Measurements from ENCODE around the gene DLG2.

The DLG2 gene

GRCh38 chr11:84929738-84930137 is 697.4 kb downstream of the DLG2 start:
- intact Hi-C loops (cut with micrococcal nuclease): no loop called here
- H3K9me3 Mint-ChIP-seq: peaks cover 5% of the 10 kb centered on the region
- H3K36me3 Mint-ChIP-seq (ENCODE audit: low read depth): no peaks in the 10 kb centered on the region
- H3K27ac Mint-ChIP-seq: no peak overlapping the region
- no peaks in the 10 kb centered on the region for H3K27me3 Mint-ChIP-seq
- no peak overlapping the region for H3K4me3 Mint-ChIP-seq
- H3K4me1 Mint-ChIP-seq (ENCODE audit: low read depth): no peaks in the 10 kb centered on the region

- Mint-ChIP-seq H3K4me3 (no peak overlapping the region), H3K27ac (no peak overlapping the region), H3K27me3 (no peaks in the 10 kb centered on the region), H3K36me3 (ENCODE audit: low read depth) (no peaks in the 10 kb centered on the region), H3K9me3 (no peaks in the 10 kb centered on the region), H3K4me1 (ENCODE audit: low read depth) (no peaks in the 10 kb centered on the region)
- intact Hi-C loops (cut with micrococcal nuclease): no loop called here
Measured at GRCh38 chr11:84924154-84924692, 702.9 kb downstream of the DLG2 start.

GRCh38 chr11:84923489-84923888 is 703.7 kb downstream of the DLG2 start:
- Mint-ChIP-seq H3K9me3 (no peaks in the 10 kb centered on the region), H3K27me3 (no peaks in the 10 kb centered on the region), H3K4me3 (no peak overlapping the region), H3K27ac (no peak overlapping the region), H3K4me1 (ENCODE audit: low read depth) (no peaks in the 10 kb centered on the region), H3K36me3 (ENCODE audit: low read depth) (no peaks in the 10 kb centered on the region)
- intact Hi-C loops (cut with micrococcal nuclease): no loop called here

- Mint-ChIP-seq H3K36me3 (ENCODE audit: low read depth) (no peaks in the 10 kb centered on the region), H3K27ac (no peak overlapping the region), H3K4me3 (no peak overlapping the region), H3K27me3 (no peaks in the 10 kb centered on the region), H3K9me3 (no peaks in the 10 kb centered on the region), H3K4me1 (ENCODE audit: low read depth) (no peaks in the 10 kb centered on the region)
- intact Hi-C loops (cut with micrococcal nuclease): no loop called here
Measured at GRCh38 chr11:84922836-84923235, 704.3 kb downstream of the DLG2 start.

- Mint-ChIP-seq H3K4me1 (ENCODE audit: low read depth) (no peaks in the 10 kb centered on the region), H3K36me3 (ENCODE audit: low read depth) (no peaks in the 10 kb centered on the region), H3K4me3 (no peak overlapping the region), H3K9me3 (no peaks in the 10 kb centered on the region), H3K27me3 (no peaks in the 10 kb centered on the region), H3K27ac (no peak overlapping the region)
- intact Hi-C loops (cut with micrococcal nuclease): no loop called here
Measured at GRCh38 chr11:84922212-84922805, 704.8 kb downstream of the DLG2 start.

GRCh38 chr11:84914511-84914910 is 712.6 kb downstream of the DLG2 start:
- Mint-ChIP-seq H3K9me3 (peaks cover 27% of the 10 kb centered on the region), H3K27ac (no peak overlapping the region), H3K36me3 (ENCODE audit: low read depth) (no peaks in the 10 kb centered on the region), H3K4me3 (no peak overlapping the region), H3K4me1 (ENCODE audit: low read depth) (no peaks in the 10 kb centered on the region), H3K27me3 (no peaks in the 10 kb centered on the region)
- intact Hi-C loops (cut with micrococcal nuclease): no loop called here

GRCh38 chr11:84909740-84910139 is 717.4 kb downstream of the DLG2 start:
- Mint-ChIP-seq H3K36me3 (ENCODE audit: low read depth) (no peaks in the 10 kb centered on the region), H3K4me1 (ENCODE audit: low read depth) (no peaks in the 10 kb centered on the region), H3K27me3 (no peaks in the 10 kb centered on the region), H3K4me3 (no peak overlapping the region), H3K9me3 (peaks cover 30% of the 10 kb centered on the region), H3K27ac (no peak overlapping the region)
- intact Hi-C loops (cut with micrococcal nuclease): no loop called here

GRCh38 chr11:84906995-84907394 is 720.1 kb downstream of the DLG2 start:
- H3K27ac Mint-ChIP-seq: no peak overlapping the region
- no peaks in the 10 kb centered on the region for H3K4me1 Mint-ChIP-seq (ENCODE audit: low read depth)
- intact Hi-C loops (cut with micrococcal nuclease): no loop called here
- no peaks in the 10 kb centered on the region for H3K27me3 Mint-ChIP-seq
- peaks cover 20% of the 10 kb centered on the region for H3K9me3 Mint-ChIP-seq
- H3K36me3 Mint-ChIP-seq (ENCODE audit: low read depth): no peaks in the 10 kb centered on the region
- H3K4me3 Mint-ChIP-seq: no peak overlapping the region

- Mint-ChIP-seq H3K4me1 (ENCODE audit: low read depth) (no peaks in the 10 kb centered on the region), H3K27ac (no peak overlapping the region), H3K9me3 (peaks cover 20% of the 10 kb centered on the region), H3K4me3 (no peak overlapping the region), H3K27me3 (no peaks in the 10 kb centered on the region), H3K36me3 (ENCODE audit: low read depth) (no peaks in the 10 kb centered on the region)
- intact Hi-C loops (cut with micrococcal nuclease): no loop called here
Measured at GRCh38 chr11:84905411-84905810, 721.7 kb downstream of the DLG2 start.

GRCh38 chr11:84902445-84902844 is 724.7 kb downstream of the DLG2 start:
- no peak overlapping the region for H3K4me3 Mint-ChIP-seq
- intact Hi-C loops (cut with micrococcal nuclease): no loop called here
- H3K9me3 Mint-ChIP-seq: peaks cover 23% of the 10 kb centered on the region
- H3K27ac Mint-ChIP-seq: no peak overlapping the region
- H3K27me3 Mint-ChIP-seq: no peaks in the 10 kb centered on the region
- no peaks in the 10 kb centered on the region for H3K36me3 Mint-ChIP-seq (ENCODE audit: low read depth)
- no peaks in the 10 kb centered on the region for H3K4me1 Mint-ChIP-seq (ENCODE audit: low read depth)

GRCh38 chr11:84901991-84902390 is 725.2 kb downstream of the DLG2 start:
- no peak overlapping the region for H3K27ac Mint-ChIP-seq
- peaks cover 19% of the 10 kb centered on the region for H3K9me3 Mint-ChIP-seq
- H3K36me3 Mint-ChIP-seq (ENCODE audit: low read depth): no peaks in the 10 kb centered on the region
- no peaks in the 10 kb centered on the region for H3K27me3 Mint-ChIP-seq
- intact Hi-C loops (cut with micrococcal nuclease): no loop called here
- no peak overlapping the region for H3K4me3 Mint-ChIP-seq
- no peaks in the 10 kb centered on the region for H3K4me1 Mint-ChIP-seq (ENCODE audit: low read depth)

GRCh38 chr11:84899740-84900139 is 727.4 kb downstream of the DLG2 start:
- Mint-ChIP-seq H3K9me3 (peaks cover 9% of the 10 kb centered on the region), H3K36me3 (ENCODE audit: low read depth) (no peaks in the 10 kb centered on the region)
- intact Hi-C loops (cut with micrococcal nuclease): no loop called here

GRCh38 chr11:84899134-84899533 is 728.0 kb downstream of the DLG2 start:
- Mint-ChIP-seq H3K4me1 (ENCODE audit: low read depth) (no peaks in the 10 kb centered on the region), H3K27me3 (no peaks in the 10 kb centered on the region), H3K4me3 (no peak overlapping the region), H3K9me3 (peaks cover 9% of the 10 kb centered on the region), H3K27ac (no peak overlapping the region), H3K36me3 (ENCODE audit: low read depth) (no peaks in the 10 kb centered on the region)
- intact Hi-C loops (cut with micrococcal nuclease): no loop called here

More at GRCh38 chr11:84899740-84900139, 727.4 kb downstream of the DLG2 start:
- Mint-ChIP-seq H3K27me3 (no peaks in the 10 kb centered on the region), H3K27ac (no peak overlapping the region), H3K4me3 (no peak overlapping the region), H3K4me1 (ENCODE audit: low read depth) (no peaks in the 10 kb centered on the region)

GRCh38 chr11:84894666-84895065 is 732.5 kb downstream of the DLG2 start:
- H3K36me3 Mint-ChIP-seq (ENCODE audit: low read depth): no peaks in the 10 kb centered on the region
- no peak overlapping the region for H3K4me3 Mint-ChIP-seq
- H3K27ac Mint-ChIP-seq: no peak overlapping the region
- no peaks in the 10 kb centered on the region for H3K27me3 Mint-ChIP-seq
- intact Hi-C loops (cut with micrococcal nuclease): no loop called here
- H3K9me3 Mint-ChIP-seq: peaks cover 9% of the 10 kb centered on the region
- no peaks in the 10 kb centered on the region for H3K4me1 Mint-ChIP-seq (ENCODE audit: low read depth)

- no peaks in the 10 kb centered on the region for H3K36me3 Mint-ChIP-seq (ENCODE audit: low read depth)
- peaks cover 9% of the 10 kb centered on the region for H3K9me3 Mint-ChIP-seq
- H3K27me3 Mint-ChIP-seq: no peaks in the 10 kb centered on the region
- H3K4me3 Mint-ChIP-seq: no peak overlapping the region
- no peak overlapping the region for H3K27ac Mint-ChIP-seq
- intact Hi-C loops (cut with micrococcal nuclease): no loop called here
- no peaks in the 10 kb centered on the region for H3K4me1 Mint-ChIP-seq (ENCODE audit: low read depth)
Measured at GRCh38 chr11:84890676-84891075, 736.5 kb downstream of the DLG2 start.
